GM21737 (cell line): Measurements from ENCODE around the gene DPH6.

ENCODE experiments used
- ATAC-seq: cut with Tn5 transposase; IDR thresholded peaks from one replicate; pipeline ENCODE4 v1.9.1; 2021; ENCODE audit warnings: mild to moderate bottlenecking, moderate library complexity; ENCODE audit not compliant: unreplicated experiment

DPH6 gene

DNA sequence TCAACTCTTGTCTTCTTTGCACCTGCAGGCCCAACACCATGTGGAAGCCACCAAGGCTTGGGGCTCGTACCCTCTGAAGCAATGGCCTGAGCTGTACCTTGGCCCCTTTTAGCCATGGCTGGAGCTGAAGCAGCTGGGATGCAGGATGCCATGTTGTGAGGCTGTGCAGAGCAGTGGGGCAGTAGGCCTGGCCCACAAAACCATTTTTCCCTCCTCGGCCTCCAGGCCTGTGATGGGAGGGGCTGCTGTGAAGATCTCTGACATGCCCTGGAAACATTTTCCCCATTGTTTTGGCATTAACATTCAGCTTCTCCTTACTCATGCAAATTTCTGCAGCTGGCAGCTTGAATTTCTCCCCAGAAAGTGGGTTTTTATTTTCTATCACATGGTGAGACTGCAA, 58.5 kb downstream of the DPH6 start:
- no peak for ATAC-seq

DNA sequence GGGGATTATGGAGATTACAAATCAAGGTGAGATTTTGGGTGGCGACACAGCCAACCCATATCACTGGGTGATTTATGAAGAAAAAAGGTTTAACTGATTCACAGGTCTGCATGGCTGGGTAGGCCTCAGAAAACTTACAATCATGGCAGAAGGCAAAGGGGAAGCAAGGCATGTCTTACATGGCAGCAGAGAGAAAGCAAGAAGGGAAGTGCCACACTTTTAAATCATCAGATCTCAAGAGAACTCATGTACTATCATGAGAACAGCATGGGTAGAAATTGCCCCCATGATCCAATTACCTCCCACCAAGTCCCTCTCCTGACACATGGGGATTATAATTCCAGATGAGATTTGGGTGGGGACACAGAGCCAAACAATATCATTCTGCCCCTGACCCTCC, 59.7 kb downstream of the DPH6 start:
- ATAC-seq = no peak

DNA sequence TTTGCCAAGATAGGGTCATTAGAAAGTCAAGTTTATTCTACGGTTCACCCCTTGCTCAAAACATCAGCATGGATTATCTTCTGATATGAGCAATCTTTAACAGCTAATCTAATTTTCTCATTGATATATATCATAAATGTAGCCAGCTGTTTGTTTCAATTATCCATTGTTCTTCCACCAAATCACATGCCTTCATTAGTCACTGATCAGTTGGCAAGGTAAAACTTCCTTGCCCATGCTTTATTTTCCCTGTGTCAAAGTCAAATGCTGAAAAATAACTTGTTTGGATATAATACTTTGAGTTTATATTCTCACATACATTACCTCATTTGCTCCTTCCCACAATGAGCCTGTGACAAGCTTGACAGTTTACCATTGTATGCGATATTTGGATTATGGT, 60.6 kb downstream of the DPH6 start:
- no peak for ATAC-seq

DNA sequence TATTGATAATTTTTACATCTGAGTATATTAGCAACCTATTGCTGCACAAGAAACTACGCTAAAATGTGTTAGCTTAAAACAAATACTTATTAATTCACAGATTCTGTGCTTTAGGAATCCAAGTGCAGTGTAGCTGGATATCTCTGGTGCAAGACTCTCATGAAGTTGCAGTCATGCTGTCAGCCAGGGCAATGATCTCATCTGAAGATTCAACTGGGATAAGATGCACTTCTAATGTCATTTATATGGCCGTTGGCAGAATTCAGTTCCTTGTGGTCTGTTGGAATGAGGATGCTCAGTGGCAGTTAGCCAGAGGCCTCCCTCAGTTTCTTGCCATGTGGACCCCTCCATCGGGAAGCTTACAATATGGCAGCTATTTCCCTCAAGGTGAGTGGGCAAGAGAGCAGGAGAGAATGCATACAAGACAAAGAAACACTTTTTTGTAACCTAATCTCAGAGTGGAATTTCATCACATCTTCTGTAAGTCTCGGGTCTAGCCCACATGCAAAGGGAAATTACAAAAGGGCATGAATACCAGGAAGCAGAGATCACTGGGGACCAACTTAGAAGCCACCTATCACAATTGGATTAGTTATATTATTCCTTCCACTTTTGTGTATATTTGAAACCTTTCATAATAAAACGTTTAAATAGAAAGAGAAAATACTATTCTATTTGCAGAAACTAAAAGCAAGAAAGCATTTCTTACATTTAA, 61.6 kb downstream of the DPH6 start:
- no peak for ATAC-seq

DNA sequence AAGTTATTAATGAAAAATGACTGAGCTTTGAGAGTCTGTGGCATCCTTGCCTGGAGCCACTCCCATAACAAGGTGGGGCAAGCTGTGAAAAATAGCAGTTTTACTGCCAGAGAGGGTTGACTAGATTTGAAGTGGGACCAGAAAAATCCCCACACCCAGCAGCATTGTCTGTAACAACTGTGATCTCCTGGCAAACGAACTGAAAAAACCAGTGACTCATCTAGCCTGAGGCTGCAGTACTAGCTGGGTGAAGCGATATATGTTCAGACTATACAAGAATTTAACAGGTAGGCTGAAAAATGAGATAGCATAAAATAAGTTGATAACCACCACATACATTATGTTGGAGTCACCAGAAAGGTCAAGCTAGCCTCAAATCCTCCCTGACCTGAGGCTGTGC, 64.0 kb downstream of the DPH6 start:
- no peak for ATAC-seq

DNA sequence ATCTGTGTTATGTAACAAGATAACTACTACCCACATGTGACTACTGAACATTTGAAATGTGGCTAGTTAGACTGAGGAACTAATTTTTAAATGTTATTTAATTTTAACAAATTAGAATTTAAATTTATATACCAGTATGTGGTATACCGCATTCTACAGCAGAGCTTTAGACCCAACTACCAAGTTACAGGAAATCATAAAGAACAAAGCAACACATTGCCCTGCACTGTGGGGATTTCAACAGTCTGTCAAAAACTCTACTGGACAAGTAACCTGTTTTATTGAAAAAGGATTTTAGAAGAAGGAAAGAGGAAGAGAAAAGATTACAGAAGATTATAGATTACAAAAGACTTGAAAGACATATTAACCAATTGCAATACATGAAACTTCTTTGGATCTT, 64.9 kb downstream of the DPH6 start:
- ATAC-seq = no peak

DNA sequence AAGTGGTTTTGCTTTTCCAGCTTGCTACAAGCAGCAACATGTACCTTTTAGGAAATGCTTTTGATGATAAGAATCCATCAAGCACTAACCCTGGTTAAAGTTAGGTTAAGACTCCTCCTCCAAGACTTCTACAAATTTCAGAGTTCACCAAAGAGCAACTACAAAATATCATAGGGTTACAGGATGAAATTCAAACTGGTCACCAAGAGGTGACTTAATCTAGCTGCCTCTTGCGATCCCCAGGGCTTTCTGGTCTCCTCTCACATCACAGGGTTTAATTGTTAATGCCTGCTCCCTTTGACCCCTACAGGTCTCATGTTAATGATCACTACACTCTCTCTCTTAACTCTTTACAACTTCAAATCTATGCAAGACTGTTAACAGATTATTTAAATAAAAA, 66.5 kb downstream of the DPH6 start:
- no peak for ATAC-seq

DNA sequence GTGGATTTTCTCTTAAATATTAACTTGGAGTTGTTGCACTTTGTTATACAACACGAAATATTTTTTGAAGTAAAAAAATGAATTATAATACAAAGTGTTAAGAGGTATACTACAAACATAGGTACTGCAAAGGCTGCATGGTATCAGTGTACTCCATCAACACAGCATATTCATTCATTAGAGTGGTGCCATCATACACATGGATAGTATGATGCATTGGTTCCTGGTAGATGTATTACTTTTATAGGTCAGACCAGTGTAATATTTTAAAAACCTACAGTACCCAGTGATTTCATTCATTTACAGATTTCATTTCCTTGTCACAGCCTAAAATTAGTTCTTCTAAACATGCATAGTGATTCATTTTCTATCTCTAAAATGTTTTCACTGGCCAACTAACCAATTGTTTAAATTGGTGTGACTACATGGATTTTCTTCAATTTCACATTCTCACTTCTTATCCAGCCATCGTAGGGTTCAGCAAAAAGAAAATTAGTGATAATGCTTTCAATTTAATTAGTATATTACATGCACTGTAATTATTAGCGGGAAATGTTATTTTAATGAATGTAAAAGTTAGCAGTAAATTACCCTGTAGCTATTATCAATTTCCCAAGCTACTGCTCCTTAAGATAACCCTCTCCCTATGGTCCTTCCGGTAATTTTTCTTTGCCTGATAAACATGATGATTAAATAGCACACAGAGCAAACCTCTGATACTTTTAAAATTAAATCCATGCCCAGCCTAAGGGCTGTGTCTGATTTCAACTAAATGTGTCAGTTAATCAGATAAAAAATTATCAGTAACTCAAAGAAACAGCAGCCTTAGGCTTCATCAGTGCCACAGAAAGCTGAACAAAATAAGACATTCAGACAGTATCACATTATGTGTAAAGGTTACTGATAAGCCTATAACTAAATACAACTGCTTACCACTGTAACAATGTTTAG, 68.4 kb downstream of the DPH6 start:
- ATAC-seq = no peak

DNA sequence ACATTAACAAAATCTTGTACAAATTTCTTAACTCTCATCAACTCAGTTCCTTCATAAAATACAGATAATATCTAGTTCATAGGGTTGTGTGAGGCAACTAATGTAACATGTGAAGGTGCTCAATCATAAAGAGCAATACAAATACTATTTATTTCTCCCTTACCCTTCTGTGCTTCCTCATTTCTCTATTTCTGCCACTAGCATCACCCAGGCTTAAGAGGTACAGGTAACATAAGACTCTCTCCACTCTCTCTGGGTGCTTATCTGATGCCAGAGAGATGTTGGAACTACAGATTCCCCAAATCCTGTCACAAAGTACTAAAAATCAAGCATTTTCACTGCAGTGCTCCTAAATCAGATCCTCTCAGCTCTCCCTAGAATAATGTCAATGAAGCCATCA, 74.9 kb downstream of the DPH6 start:
- no peak for ATAC-seq

DNA sequence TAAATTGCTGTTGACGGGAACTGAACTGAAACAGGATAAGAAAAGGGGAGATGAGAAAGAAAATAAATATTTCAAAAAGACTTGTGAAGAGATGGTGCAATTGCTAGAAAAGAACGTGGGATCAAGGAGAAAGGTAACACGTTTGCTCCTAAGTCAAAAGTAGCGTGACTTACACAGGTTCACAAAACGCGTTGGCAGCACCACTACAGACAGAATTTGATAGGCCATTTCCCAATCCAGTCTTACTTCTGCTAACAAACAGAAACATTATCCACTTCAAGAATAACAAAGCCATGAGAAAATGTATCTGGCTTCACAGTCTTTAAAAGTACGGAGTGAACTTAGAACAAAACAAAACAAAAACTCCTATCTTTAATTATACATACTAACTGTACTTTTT, 75.5 kb downstream of the DPH6 start:
- ATAC-seq = no peak

DNA sequence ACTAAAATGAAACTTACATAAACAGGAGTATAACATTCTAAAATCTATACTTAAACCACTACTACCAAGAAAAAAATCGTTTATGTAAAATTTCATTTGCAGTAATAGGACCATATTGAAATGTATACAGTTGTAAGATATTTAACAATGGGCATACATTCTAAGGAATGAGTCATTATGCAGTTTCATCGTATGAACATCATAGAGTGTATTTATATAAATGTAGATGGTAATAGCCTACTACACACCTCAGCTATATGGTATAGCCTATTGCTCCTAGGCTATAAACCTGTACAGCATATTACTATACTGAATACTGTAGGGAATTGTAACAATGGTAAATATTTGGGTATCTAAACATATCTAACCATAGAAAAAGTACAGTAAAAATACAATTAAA, 79.5 kb downstream of the DPH6 start:
- no peak for ATAC-seq

DNA sequence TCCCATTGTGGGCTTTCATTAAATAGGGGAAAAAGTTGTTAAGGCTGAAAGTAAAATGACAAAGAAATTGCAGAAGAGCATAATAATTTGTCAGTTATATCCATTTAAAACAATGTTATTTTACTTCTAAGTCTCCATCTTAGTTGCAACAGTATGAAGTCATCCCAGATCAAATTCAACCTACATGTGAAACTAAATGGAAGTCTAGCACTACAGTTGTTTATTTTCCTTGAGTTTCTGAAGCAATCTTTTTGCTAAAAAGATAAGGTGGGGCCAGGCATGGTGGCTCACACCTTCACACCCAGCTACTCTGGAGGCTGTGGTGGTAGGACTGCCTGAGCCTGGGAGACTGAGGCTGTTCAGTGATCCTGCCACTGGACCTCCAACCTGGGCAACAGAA, 80.2 kb downstream of the DPH6 start:
- ATAC-seq = no peak

DNA sequence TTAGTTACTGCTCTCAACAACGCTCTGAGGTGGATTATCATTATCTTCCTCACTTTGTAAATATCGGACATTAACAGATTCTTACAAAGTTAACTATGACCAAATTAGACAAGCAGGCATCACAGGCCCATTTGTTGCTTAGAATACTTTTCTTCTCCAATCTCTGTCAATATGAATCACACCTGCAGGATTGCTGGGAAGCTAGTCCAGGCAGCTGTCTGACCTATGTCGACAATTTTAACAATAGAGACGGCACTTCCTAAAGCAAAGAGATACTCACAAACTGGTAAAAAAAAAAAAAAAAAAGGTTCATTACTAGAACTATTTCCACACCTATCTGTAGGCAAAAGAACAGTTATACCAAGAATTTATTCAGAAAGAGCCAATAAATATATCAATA, 85.3 kb downstream of the DPH6 start:
- no peak for ATAC-seq

DNA sequence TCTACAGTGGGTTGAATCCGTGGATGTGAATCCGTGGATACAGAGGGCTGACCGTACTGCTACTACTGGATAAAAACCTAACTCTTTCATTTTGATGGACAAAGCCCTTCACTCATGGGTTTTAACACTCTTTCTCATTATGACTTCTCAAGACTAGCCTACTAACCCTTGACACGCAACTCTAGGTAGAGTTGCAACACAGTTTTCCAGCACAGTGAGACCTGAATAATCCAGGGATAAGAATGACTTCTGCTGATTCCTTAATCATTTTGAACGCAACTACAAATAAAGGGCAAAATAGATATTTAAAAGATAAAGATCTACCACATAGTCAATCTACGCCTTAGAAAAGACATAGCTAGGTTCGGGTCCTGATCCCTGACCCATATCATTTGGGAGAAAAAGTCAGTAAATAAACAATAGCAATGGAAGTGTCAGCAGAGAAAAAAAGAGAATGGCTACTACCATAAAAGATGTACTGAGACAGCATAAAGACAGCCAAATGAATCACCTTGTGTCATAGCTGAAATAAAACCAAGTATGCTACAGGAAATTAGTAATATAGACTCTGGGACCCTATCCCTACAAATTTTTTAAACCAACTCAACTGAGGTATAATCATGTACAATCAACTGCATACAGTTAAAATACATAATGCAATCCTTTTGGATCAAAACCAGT, 87.6 kb downstream of the DPH6 start:
- no peak for ATAC-seq

DNA sequence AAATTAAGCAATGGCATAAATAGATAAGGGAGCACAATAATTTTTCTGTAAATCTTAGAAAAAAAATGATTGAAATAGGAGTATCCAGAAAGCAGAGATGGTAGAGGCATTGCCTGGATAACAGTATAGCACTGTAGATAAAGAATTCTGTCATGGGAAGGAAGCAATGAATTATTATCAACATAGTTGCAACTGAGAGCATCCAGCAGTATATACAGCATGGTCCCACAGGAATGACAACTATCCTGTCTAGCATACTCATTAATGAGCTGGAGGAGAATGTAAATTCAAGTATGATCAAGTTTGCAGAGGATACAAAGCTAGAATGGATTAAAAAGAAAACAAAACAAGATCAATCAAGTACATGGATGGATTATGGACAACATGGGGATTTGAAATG, 90.8 kb downstream of the DPH6 start:
- no peak for ATAC-seq

DNA sequence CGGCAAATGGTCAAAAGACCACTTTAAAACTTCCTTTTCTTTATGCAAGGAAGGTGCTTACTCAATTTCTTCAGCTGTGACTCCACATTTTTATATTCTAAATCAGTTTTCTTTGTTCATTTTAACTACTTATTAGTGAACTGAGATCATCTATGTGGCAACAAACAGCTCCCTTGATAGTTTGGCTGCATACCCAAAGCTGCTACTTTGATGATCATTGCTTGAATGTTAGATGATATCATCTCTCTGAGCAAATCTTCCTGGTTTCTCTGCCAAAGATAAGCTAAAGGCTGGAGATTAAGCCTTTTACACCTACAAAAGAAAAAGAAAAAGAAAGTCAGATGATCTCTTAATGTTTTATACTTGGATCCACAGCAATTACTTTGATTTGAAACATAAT, 95.5 kb downstream of the DPH6 start:
- no peak for ATAC-seq

DNA sequence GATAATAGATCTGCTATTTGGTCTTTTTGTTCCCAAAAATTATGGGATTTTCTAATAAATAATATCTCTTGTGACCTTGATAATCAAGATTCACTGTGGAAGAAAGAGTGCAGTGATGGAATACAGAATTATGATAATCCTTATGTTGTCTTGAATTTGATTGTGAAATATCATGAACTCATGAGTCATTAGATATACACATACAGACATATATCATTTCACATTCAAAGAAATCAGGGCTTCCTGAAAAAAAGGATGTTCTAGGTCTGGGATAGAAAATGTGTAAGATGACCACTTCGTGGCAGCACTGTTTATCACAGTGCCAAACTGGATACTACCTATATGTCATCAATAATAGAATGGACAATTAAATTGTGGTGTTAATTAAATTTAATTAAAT, 97.7 kb downstream of the DPH6 start:
- no peak for ATAC-seq

DNA sequence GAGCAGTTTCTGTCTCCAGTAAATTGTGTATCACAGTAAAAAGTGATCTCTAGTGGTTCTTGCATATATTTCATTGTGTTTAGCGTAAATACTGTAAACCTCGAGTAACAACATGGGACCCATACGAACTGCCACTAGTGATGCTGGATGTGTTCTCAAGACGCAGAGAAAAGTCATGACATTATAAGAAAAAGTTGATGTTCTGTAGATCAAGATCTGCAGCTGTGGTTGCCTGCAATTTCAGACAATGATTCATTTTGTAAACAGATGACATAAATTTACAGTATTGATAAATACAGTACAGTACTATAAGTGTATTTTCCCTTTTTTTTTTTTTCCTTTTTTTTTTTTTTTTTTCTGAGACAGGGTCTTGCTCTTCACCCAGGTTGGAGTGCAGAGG, 100.1 kb downstream of the DPH6 start:
- ATAC-seq = no peak

DNA sequence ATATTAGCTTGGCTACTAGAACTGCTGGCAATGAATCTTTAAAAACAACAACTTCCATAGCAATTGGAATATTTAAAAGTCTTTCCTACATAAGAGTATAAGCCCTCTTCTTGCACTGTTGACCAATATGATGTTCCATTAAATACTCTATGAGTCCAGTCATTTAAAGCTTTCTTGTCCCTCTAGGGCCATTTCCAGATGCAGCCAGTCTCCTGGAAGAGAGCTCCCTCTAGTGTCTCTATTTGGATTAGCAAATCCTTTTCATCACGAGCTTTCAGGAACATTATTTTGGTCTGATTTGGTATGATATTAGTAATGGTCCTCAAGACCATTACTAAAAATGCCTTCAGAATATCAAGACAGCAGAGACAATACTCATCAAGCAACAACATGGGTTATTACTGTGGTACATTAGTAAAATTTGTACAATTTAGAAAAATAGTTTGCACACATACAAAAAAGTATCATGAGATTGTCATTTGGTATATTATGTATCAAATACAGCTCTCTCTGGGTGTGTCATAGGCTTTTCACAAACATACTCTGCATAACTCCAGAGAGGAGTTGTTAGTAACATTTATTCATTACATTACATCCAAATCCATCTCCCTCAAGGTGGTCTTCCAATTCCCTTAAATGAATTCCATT, 101.3 kb downstream of the DPH6 start:
- ATAC-seq = no peak

DNA sequence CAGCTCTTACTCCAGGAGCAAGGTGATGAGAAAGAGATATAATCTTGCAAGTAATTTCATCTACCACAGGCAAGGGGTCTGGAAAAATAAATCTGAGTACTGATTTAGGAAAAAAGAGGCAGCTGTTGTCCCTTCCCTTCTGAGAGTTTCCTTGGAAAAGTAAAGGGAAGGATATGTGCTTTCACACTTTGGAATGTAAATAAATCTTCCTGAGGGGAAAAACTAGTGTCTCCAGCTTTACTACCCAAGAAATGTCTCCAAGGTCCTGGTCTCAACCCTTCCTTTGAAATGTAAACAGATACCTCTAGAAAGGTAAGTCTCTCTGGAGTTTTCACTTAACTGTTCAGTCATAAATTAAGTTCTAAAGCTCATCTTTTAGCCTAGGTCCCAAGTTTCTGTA, 102.6 kb downstream of the DPH6 start:
- ATAC-seq = no peak

DNA sequence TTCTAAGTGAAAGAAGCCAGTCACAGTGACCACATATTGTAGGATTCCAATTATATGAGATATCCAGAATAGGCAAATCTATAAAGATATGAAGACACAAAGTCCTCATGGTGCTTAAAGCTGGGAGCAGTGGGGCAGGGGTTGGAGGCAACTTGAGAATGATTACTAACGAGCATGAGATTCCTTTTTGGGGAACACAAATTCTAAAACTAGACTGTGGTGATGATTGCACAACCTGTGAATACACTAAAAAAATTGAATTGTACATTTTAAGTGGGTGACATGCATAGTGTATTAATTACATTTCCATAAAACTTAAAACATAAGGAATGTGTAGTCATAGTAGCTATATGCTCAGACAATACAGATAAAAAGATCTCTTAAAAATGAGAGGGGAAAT, 103.2 kb downstream of the DPH6 start:
- ATAC-seq = no peak
